A549 (cell line): ENCODE results near the gene TSPAN3. TPM values are rescaled to one million over a fixed set of nuclear protein-coding genes. Genes with fewer than 3 reads are reported as not detected.

Experiments used
- ATAC-seq, 2 experiments: fragments of 200-7000 bp in 1 of 2; fragments of >200 bp in 1 of 2; cut with Nextera tagmentation in 1 of 2; cut with Tn5 transposase in 1 of 2; 3 replicates each; pipeline versions ENCODE4 v1.8.0 to v1.9.1; 2018 to 2020; ENCODE audit warnings: mild to moderate bottlenecking in 1 of 2, moderate library complexity in 1 of 2
- CTCF ChIA-PET: fragments of 300-600 bp; sonication (Branson Sonifier 250); formaldehyde crosslinking; extraction: SDS; loops from one replicate; lab custom pipeline; 2021; ENCODE audit warnings: antibody characterized with exemption, inconsistent platforms; lab: Yijun Ruan, JAX
- POLR2A ChIA-PET: fragments of 350-600 bp; formaldehyde crosslinking; extraction: SDS; loops from one replicate; lab custom pipeline; 2021; ENCODE audit warnings: antibody characterized with exemption, inconsistent platforms; lab: Yijun Ruan, JAX
- DNase-seq, 2 experiments: peaks; one replicate each; pipeline versions ENCODE4 v3.0.0 to v3.0.0-alpha.2; 2011 to 2016; ENCODE audit warnings: low read depth in 1 of 2, low spot score in 1 of 2
- FAIRE-seq: peaks from 2 replicates; lab custom pipeline; 2011; peaks lifted over from hg19 to GRCh38; lab: Jason Lieb, UNC
- H3K27ac ChIP-seq, 2 experiments: fragments of >200 bp; sonication (Bioruptor Twin); formaldehyde crosslinking; 3 replicates each; pipeline ENCODE4 v1.5.1; 2016 to 2017
- H3K4me1 ChIP-seq: fragments of >200 bp; sonication (Bioruptor Twin); formaldehyde crosslinking; 3 replicates; pipeline ENCODE4 v1.6.1; 2016
- H3K4me2 ChIP-seq: fragments of >200 bp; sonication (Bioruptor Twin); formaldehyde crosslinking; 3 replicates; pipeline ENCODE4 v1.6.1; 2016
- H3K4me3 ChIP-seq: fragments of >200 bp; sonication (Bioruptor Twin); formaldehyde crosslinking; 3 replicates; pipeline ENCODE4 v1.5.1; 2016
- H3K9me3 ChIP-seq: fragments of >200 bp; sonication (Bioruptor Twin); formaldehyde crosslinking; 3 replicates; pipeline ENCODE4 v1.6.1; 2016
- CBX2 ChIP-seq: fragments of 200-600 bp; sonication (generic); IDR thresholded peaks from 2 replicates; pipeline ENCODE4 v1.6.1; 2016; ENCODE audit warnings: low read depth, mild to moderate bottlenecking, borderline replicate concordance
- CEBPB ChIP-seq, 2 experiments: fragments of >200 bp in 1 of 2; sonication (Bioruptor Twin) in 1 of 2; formaldehyde crosslinking in 1 of 2; IDR thresholded peaks; 2 replicates each; pipeline ENCODE4 v1.6.1; 2012 to 2016
- ESRRA ChIP-seq: fragments of 150-350 bp; IDR thresholded peaks from 2 replicates; pipeline ENCODE4 v1.6.1; 2014; ENCODE audit warnings: mild to moderate bottlenecking, low read length, borderline replicate concordance
- FOSB ChIP-seq: fragments of 250-450 bp; sonication (Bioruptor Pico); IDR thresholded peaks from 2 replicates; pipeline ENCODE4 v1.5.0; 2020; ENCODE audit warnings: mild to moderate bottlenecking, moderate library complexity
- HDAC2 ChIP-seq: fragments of 200-600 bp; sonication (generic); IDR thresholded peaks from 2 replicates; pipeline ENCODE4 v1.6.1; 2016
- HOXA7 ChIP-seq: fragments of 250-450 bp; sonication (Bioruptor Pico); IDR thresholded peaks from 2 replicates; pipeline ENCODE4 v1.5.0; 2020; ENCODE audit warnings: mild to moderate bottlenecking, moderate library complexity
- HOXB13 ChIP-seq: fragments of 250-450 bp; sonication (Bioruptor Pico); IDR thresholded peaks from 2 replicates; pipeline ENCODE4 v1.5.0; 2020; ENCODE audit warnings: low read depth, mild to moderate bottlenecking, moderate library complexity
- JUN ChIP-seq, 2 experiments: fragments of >200 bp; sonication (Bioruptor Twin); formaldehyde crosslinking; IDR thresholded peaks; 2 replicates in 1 of 2; 3 replicates in 1 of 2; pipeline ENCODE4 v1.6.1; 2016 to 2017
- JUNB ChIP-seq: fragments of >200 bp; sonication (Bioruptor Twin); formaldehyde crosslinking; IDR thresholded peaks from 2 replicates; pipeline ENCODE4 v1.6.1; 2016
- KDM1A ChIP-seq: fragments of 200-600 bp; sonication (generic); IDR thresholded peaks from 2 replicates; pipeline ENCODE4 v1.6.1; 2016; ENCODE audit warnings: low read depth, mild to moderate bottlenecking
- KDM5A ChIP-seq: fragments of 200-600 bp; sonication (generic); IDR thresholded peaks from 2 replicates; pipeline ENCODE4 v1.6.1; 2016; ENCODE audit warnings: antibody characterized with exemption, mild to moderate bottlenecking
- MYC ChIP-seq: IDR thresholded peaks from 2 replicates; pipeline ENCODE4 v1.6.1; 2012; ENCODE audit warnings: mild to moderate bottlenecking, inconsistent platforms, low read length, improper control_type of control experiment, borderline replicate concordance
- PBX3 ChIP-seq: IDR thresholded peaks from 2 replicates; pipeline ENCODE4 v1.6.1; 2012
- RAD21 ChIP-seq, 2 experiments: fragments of >200 bp in 1 of 2; sonication (Bioruptor Twin) in 1 of 2; formaldehyde crosslinking in 1 of 2; IDR thresholded peaks in 1 of 2; conservative IDR thresholded peaks in 1 of 2; 2 replicates in 1 of 2; 3 replicates in 1 of 2; pipeline ENCODE4 v1.6.1; 2012 to 2018; ENCODE audit warnings: inconsistent platforms in 1 of 2
- SMC3 ChIP-seq: fragments of >200 bp; sonication (Bioruptor Twin); formaldehyde crosslinking; IDR thresholded peaks from 3 replicates; pipeline ENCODE4 v1.6.1; 2018; ENCODE audit warnings: inconsistent platforms
- SREBF2 ChIP-seq: fragments of 450-650 bp; IDR thresholded peaks from 2 replicates; pipeline ENCODE4 v1.6.1; 2014; ENCODE audit warnings: mild to moderate bottlenecking, moderate library complexity
- TP53 ChIP-seq: fragments of 250-450 bp; sonication (Bioruptor Pico); IDR thresholded peaks from 2 replicates; pipeline ENCODE4 v1.5.0; 2021; ENCODE audit warnings: mild to moderate bottlenecking, moderate library complexity
- ZC3H11A ChIP-seq: fragments of 450-650 bp; IDR thresholded peaks from 2 replicates; pipeline ENCODE4 v1.6.1; 2014; ENCODE audit warnings: antibody characterized with exemption, mild to moderate bottlenecking
- ZSCAN20 ChIP-seq: fragments of 250-450 bp; sonication (Bioruptor Pico); IDR thresholded peaks from 2 replicates; pipeline ENCODE4 v1.8.0; 2022; ENCODE audit warnings: mild to moderate bottlenecking, moderate library complexity
- WGBS: methylation state at CpG from one replicate; pipeline ENCODE4 v1.1.6; 2017; ENCODE audit errors: missing lambda C conversion rate; 5-methylcytosine and 5-hydroxymethylcytosine counted together
- polyA plus RNA-seq, 4 experiments: library from polyadenylated mRNA; depleted of rRNA in 3 of 4; stranded (reverse); fragments of >200 nt; fragmentation: RNase III in 1 of 4; extraction: RNeasy Plus Mini Kit Qiagen cat#74134 plus additional on column Dnase treatment in 1 of 4; gene quantifications; 2 replicates in 3 of 4; 3 replicates in 1 of 4; pipeline ENCODE4 v1.2.3, GENCODE V29; 2011 to 2017
- TF ChIP-seq, protein P1 (sequence below): IDR thresholded peaks from 2 replicates; pipeline ENCODE4 v1.6.1; 2012
- TF ChIP-seq, protein P2 (sequence below): fragments of >200 bp; sonication (Bioruptor Twin); formaldehyde crosslinking; IDR thresholded peaks from 2 replicates; pipeline ENCODE4 v1.6.1; 2016
- TF ChIP-seq, protein P3 (sequence below): fragments of 250-450 bp; sonication (Bioruptor Pico); IDR thresholded peaks from 2 replicates; pipeline ENCODE4 v1.5.0; 2021; ENCODE audit warnings: mild to moderate bottlenecking, moderate library complexity, borderline replicate concordance
- TF ChIP-seq, protein P4 (sequence below): IDR thresholded peaks from 2 replicates; pipeline ENCODE4 v1.6.1; 2012; ENCODE audit warnings: low read depth, borderline replicate concordance

The TSPAN3 gene
- polyA plus RNA-seq, 2 of the 4 experiments (the other 2 are of a cell fraction): 362 to 636 TPM

- POLR2A ChIA-PET: no interaction called here
- no peak for FAIRE-seq
- Histone ChIP-seq H3K4me3 (no peak overlapping the region), H3K4me2 (no peak overlapping the region), H3K4me1 (no peaks in the 10 kb centered on the region), H3K9me3 (no peaks in the 10 kb centered on the region), H3K27ac (no peak overlapping the region)
- no peak for ATAC-seq
- DNase-seq: no peak
- TF ChIP-seq MYC: no peak
- TF ChIP-seq JUN (IDR thresholded peaks at IDR 0.05): no peak
- no peak for TF ChIP-seq FOSB (CRISPR knock-in tag)
- TF ChIP-seq, protein P1, sequence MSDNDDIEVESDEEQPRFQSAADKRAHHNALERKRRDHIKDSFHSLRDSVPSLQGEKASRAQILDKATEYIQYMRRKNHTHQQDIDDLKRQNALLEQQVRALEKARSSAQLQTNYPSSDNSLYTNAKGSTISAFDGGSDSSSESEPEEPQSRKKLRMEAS: no peak
- no peak for TF ChIP-seq HOXA7 (CRISPR knock-in tag)
- no peak for TF ChIP-seq SMC3
- TF ChIP-seq CEBPB (IDR thresholded peaks at IDR 0.05): no peak
- no peak for TF ChIP-seq SREBF2
- no peak for TF ChIP-seq RAD21 (conservative IDR thresholded peaks at IDR 0.05 in 1 of 2, IDR thresholded peaks at IDR 0.05 in 1 of 2)
- CTCF ChIA-PET: interaction anchor here (1.0 to 4.7 kb wide), 6 partner anchors 9 to 445 kb away, joined by 3 to 23 read pairs (median 6); no protein-coding TSS in a partner anchor
- no CpG with 5 or more reads among the region's 5 CpGs for WGBS
These were observed 27.0 kb upstream of the TSPAN3 start for GRCh38 chr15:77097921-77098320.

DNA sequence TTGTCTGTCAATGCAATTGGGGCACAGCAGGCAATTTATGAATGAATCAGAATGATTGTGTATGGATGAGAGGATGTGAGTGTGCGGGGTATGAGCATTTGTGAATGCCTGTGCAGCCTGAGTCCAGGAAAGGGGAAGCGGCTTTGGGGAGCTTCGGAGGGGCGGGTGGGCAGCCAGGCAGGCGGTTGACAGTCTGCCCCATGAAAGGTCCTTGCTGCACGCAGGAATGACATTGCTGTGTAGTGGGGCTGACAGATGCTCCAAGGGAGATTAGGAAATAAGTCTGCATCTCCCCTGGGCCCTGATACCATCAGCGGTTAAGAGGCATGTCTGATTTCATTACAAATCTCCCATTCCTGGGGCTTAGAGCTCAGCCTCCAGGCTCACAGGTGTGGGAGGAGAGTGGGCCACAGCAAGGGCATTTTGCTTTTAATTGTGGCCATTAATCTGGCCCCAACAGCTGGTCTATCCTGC, 26.4 kb upstream of the TSPAN3 start:
- TF ChIP-seq, protein P2, sequence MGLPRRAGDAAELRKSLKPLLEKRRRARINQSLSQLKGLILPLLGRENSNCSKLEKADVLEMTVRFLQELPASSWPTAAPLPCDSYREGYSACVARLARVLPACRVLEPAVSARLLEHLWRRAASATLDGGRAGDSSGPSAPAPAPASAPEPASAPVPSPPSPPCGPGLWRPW: no peak
- TF ChIP-seq KDM1A: no peak
- no peak for TF ChIP-seq PBX3
- TF ChIP-seq HOXA7 (CRISPR knock-in tag): no peak
- no peak for TF ChIP-seq ZC3H11A
- TF ChIP-seq, all 56 proteins: peak for 0

DNA sequence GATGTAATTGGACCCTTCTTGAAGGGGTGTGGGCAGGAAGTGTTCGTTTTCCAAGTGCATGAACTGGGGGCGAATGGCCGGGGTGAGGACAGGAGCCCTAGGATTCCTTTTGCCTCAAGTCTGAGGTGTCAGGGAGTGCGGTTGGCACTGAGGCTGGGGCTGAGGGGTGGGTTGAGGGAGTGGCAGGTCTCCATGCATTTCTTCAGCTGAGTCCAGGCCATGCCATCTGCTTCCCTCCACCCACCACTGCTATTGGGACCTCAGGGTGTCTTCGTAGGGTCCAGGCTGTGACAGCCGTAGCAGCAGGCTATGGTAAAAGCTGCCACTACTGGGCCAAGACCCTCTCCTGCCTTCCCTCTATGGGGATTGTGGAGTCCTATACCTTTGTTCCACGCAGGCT, 25.6 kb upstream of the TSPAN3 start:
- H3K4me1 ChIP-seq: no peaks in the 10 kb centered on the region
- H3K27ac ChIP-seq: no peak overlapping the region
- H3K4me3 ChIP-seq: no peak overlapping the region
- DNase-seq: no peak
- ChIA-PET POLR2A (no interaction called here), CTCF (interaction anchor here (0.9 to 4.7 kb wide), 6 partner anchors 10 to 447 kb away, joined by 3 to 23 read pairs (median 4); no protein-coding TSS in a partner anchor)
- no peaks in the 10 kb centered on the region for H3K9me3 ChIP-seq
- ATAC-seq: no peak
- WGBS: 80% methylated on average over 7 of the region's 7 CpGs
- no peak overlapping the region for H3K4me2 ChIP-seq
- FAIRE-seq: no peak
- TF ChIP-seq, protein P2: no peak
- TF ChIP-seq, protein P1: no peak
- TF ChIP-seq JUNB (no peak), SREBF2 (no peak), TP53 (CRISPR knock-in tag) (no peak), JUN (IDR thresholded peaks at IDR 0.05) (no peak), ESRRA (no peak), HOXB13 (no peak), KDM5A (no peak), KDM1A (no peak), HDAC2 (no peak), ZSCAN20 (CRISPR knock-in tag) (no peak), FOSB (CRISPR knock-in tag) (no peak), CBX2 (no peak)
- TF ChIP-seq, protein P3, sequence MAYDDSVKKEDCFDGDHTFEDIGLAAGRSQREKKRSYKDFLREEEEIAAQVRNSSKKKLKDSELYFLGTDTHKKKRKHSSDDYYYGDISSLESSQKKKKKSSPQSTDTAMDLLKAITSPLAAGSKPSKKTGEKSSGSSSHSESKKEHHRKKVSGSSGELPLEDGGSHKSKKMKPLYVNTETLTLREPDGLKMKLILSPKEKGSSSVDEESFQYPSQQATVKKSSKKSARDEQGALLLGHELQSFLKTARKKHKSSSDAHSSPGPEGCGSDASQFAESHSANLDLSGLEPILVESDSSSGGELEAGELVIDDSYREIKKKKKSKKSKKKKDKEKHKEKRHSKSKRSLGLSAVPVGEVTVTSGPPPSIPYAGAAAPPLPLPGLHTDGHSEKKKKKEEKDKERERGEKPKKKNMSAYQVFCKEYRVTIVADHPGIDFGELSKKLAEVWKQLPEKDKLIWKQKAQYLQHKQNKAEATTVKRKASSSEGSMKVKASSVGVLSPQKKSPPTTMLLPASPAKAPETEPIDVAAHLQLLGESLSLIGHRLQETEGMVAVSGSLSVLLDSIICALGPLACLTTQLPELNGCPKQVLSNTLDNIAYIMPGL (CRISPR knock-in tag): no peak
- TF ChIP-seq, protein P4, sequence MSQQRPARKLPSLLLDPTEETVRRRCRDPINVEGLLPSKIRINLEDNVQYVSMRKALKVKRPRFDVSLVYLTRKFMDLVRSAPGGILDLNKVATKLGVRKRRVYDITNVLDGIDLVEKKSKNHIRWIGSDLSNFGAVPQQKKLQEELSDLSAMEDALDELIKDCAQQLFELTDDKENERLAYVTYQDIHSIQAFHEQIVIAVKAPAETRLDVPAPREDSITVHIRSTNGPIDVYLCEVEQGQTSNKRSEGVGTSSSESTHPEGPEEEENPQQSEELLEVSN: no peak

More for the DNA sequence above, 26.4 kb upstream of the TSPAN3 start:
- ATAC-seq: no peak
- Histone ChIP-seq H3K4me1 (no peaks in the 10 kb centered on the region), H3K27ac (no peak overlapping the region), H3K4me2 (no peak overlapping the region), H3K4me3 (no peak overlapping the region), H3K9me3 (no peaks in the 10 kb centered on the region)
- CTCF ChIA-PET: interaction anchor here (0.6 to 4.7 kb wide), 9 partner anchors 9 to 446 kb away, joined by 3 to 23 read pairs (median 4); no protein-coding TSS in a partner anchor
- 88% methylated on average over 7 of the region's 7 CpGs for WGBS
- DNase-seq: no peak
- POLR2A ChIA-PET: no interaction called here
- no peak for FAIRE-seq
